Measurements from ENCODE around the gene PFN2.
"Not testable (repeated sequence)": the region's sequence is repeated elsewhere in the genome, so short reads cannot be mapped to it uniquely, and the experiment has no call there.

Gene PFN2

GRCh38 chr3:149942409-149942808 is 28.3 kb downstream of the PFN2 start:
- peaks cover 6% of the 10 kb centered on the region for H3K9me3 ChIP-seq (ENCODE audit: insufficient read depth, low read depth, low read length)
- H3K4me1 ChIP-seq (ENCODE audit: control insufficient read depth in 1 of 2, insufficient read depth in 2 of 2, low read length in 2 of 2), result no peaks in the 10 kb centered on the region
- no peaks in the 10 kb centered on the region for H3K79me1 ChIP-seq (ENCODE audit: low read length)
- H3K23ac ChIP-seq (ENCODE audit: low read length), result no peak overlapping the region
- H3K4ac ChIP-seq (ENCODE audit: low read depth, low read length), result no peak overlapping the region
- no peak overlapping the region for H4K8ac ChIP-seq (ENCODE audit: low read depth, low read length)
- peaks cover 4% of the 10 kb centered on the region in 2 experiments for H3K36me3 ChIP-seq (ENCODE audit: control insufficient read depth in 1 of 2, insufficient read depth in 2 of 2, low read length in 2 of 2)
- DNase-seq, result no peak
- no peak overlapping the region for H4K12ac ChIP-seq (ENCODE audit: low read depth, low read length)
- no peak overlapping the region for H4K91ac ChIP-seq (ENCODE audit: low read depth, low read length)
- no peaks in the 10 kb centered on the region for H3K79me2 ChIP-seq (ENCODE audit: control insufficient read depth, insufficient read depth, low read length, poor library complexity)
- H3K4me3 ChIP-seq (ENCODE audit: low read depth, low read length), result no peak overlapping the region
- no peak overlapping the region for H3K4me2 ChIP-seq (ENCODE audit: low read length)
- H3K14ac ChIP-seq (ENCODE audit: low read length), result no peak overlapping the region
- no peak overlapping the region for H2BK12ac ChIP-seq (ENCODE audit: low read length)
- H3K9ac ChIP-seq (ENCODE audit: low read length), result no peak overlapping the region
- H2BK120ac ChIP-seq (ENCODE audit: insufficient read depth, low read length, poor library complexity), result no peak overlapping the region
- H3K18ac ChIP-seq (ENCODE audit: low read length), result no peak overlapping the region
- H2AK5ac ChIP-seq (ENCODE audit: low read length), result no peak overlapping the region
- no peaks in the 10 kb centered on the region for H3K27me3 ChIP-seq (ENCODE audit: insufficient read depth, low read length)
- H2BK5ac ChIP-seq (ENCODE audit: low read depth, low read length, poor library complexity), result no peak overlapping the region
- H2AFZ ChIP-seq (ENCODE audit: insufficient read depth, low read length, poor library complexity), result no peak overlapping the region
- H3K27ac ChIP-seq (ENCODE audit: low read depth, low read length), result no peak overlapping the region

- no peak overlapping the region for H3K4ac ChIP-seq (ENCODE audit: low read depth, low read length)
- H3K4me2 ChIP-seq (ENCODE audit: low read length), result no peak overlapping the region
- no peak overlapping the region for H4K8ac ChIP-seq (ENCODE audit: low read depth, low read length)
- peaks cover 2 to 3% of the 10 kb centered on the region in 2 experiments for H3K36me3 ChIP-seq (ENCODE audit: control insufficient read depth in 1 of 2, insufficient read depth in 2 of 2, low read length in 2 of 2)
- no peak overlapping the region for H4K12ac ChIP-seq (ENCODE audit: low read depth, low read length)
- H4K91ac ChIP-seq (ENCODE audit: low read depth, low read length), result no peak overlapping the region
- H3K9ac ChIP-seq (ENCODE audit: low read length), result no peak overlapping the region
- no peak overlapping the region for H2AK5ac ChIP-seq (ENCODE audit: low read length)
- no peak for DNase-seq
- no CpG with 5 or more reads among the region's 1 CpG for WGBS (ENCODE audit: extremely low coverage, insufficient coverage, insufficient read length)
- H3K27ac ChIP-seq (ENCODE audit: low read depth, low read length), result no peak overlapping the region
- no peak overlapping the region for H2BK5ac ChIP-seq (ENCODE audit: low read depth, low read length, poor library complexity)
- H3K79me2 ChIP-seq (ENCODE audit: control insufficient read depth, insufficient read depth, low read length, poor library complexity), result no peaks in the 10 kb centered on the region
- H3K4me3 ChIP-seq (ENCODE audit: low read depth, low read length), result no peak overlapping the region
- H2BK120ac ChIP-seq (ENCODE audit: insufficient read depth, low read length, poor library complexity), result no peak overlapping the region
- H2AFZ ChIP-seq (ENCODE audit: insufficient read depth, low read length, poor library complexity), result no peak overlapping the region
- H3K14ac ChIP-seq (ENCODE audit: low read length), result no peak overlapping the region
- no peak overlapping the region for H3K18ac ChIP-seq (ENCODE audit: low read length)
- H2BK12ac ChIP-seq (ENCODE audit: low read length), result no peak overlapping the region
- no peaks in the 10 kb centered on the region for H3K27me3 ChIP-seq (ENCODE audit: insufficient read depth, low read length)
- H3K79me1 ChIP-seq (ENCODE audit: low read length), result no peaks in the 10 kb centered on the region
- H3K23ac ChIP-seq (ENCODE audit: low read length), result no peak overlapping the region
- no peaks in the 10 kb centered on the region for H3K4me1 ChIP-seq (ENCODE audit: control insufficient read depth in 1 of 2, insufficient read depth in 2 of 2, low read length in 2 of 2)
- H3K9me3 ChIP-seq (ENCODE audit: insufficient read depth, low read depth, low read length), result peaks cover 4% of the 10 kb centered on the region
Measured at GRCh38 chr3:149941946-149942345, 28.7 kb downstream of the PFN2 start.

- Histone ChIP-seq H2BK120ac (ENCODE audit: insufficient read depth, low read length, poor library complexity) (no peak overlapping the region), H4K91ac (ENCODE audit: low read depth, low read length) (no peak overlapping the region), H3K9ac (ENCODE audit: low read length) (no peak overlapping the region), H4K8ac (ENCODE audit: low read depth, low read length) (no peak overlapping the region), H3K27me3 (ENCODE audit: insufficient read depth, low read length) (no peaks in the 10 kb centered on the region), H2AK5ac (ENCODE audit: low read length) (no peak overlapping the region), H3K4ac (ENCODE audit: low read depth, low read length) (no peak overlapping the region), H2BK5ac (ENCODE audit: low read depth, low read length, poor library complexity) (no peak overlapping the region), H3K36me3 (ENCODE audit: control insufficient read depth in 1 of 2, insufficient read depth in 2 of 2, low read length in 2 of 2) (peaks cover 2 to 3% of the 10 kb centered on the region in 2 experiments), H2BK12ac (ENCODE audit: low read length) (no peak overlapping the region), H4K12ac (ENCODE audit: low read depth, low read length) (no peak overlapping the region), H3K79me2 (ENCODE audit: control insufficient read depth, insufficient read depth, low read length, poor library complexity) (no peaks in the 10 kb centered on the region), H3K27ac (ENCODE audit: low read depth, low read length) (no peak overlapping the region), H3K18ac (ENCODE audit: low read length) (no peak overlapping the region), H3K14ac (ENCODE audit: low read length) (no peak overlapping the region), H3K4me2 (ENCODE audit: low read length) (no peak overlapping the region), H3K4me3 (ENCODE audit: low read depth, low read length) (no peak overlapping the region), H3K23ac (ENCODE audit: low read length) (no peak overlapping the region), H3K4me1 (ENCODE audit: control insufficient read depth in 1 of 2, insufficient read depth in 2 of 2, low read length in 2 of 2) (no peaks in the 10 kb centered on the region), H3K9me3 (ENCODE audit: insufficient read depth, low read depth, low read length) (peaks cover 4% of the 10 kb centered on the region), H3K79me1 (ENCODE audit: low read length) (no peaks in the 10 kb centered on the region), H2AFZ (ENCODE audit: insufficient read depth, low read length, poor library complexity) (no peak overlapping the region)
- DNase-seq, result no peak
- no CpG with 5 or more reads among the region's 2 CpGs for WGBS (ENCODE audit: extremely low coverage, insufficient coverage, insufficient read length)
Measured at GRCh38 chr3:149941186-149941585, 29.5 kb downstream of the PFN2 start.

GRCh38 chr3:149938392-149939055 is 32.2 kb downstream of the PFN2 start:
- not testable (repeated sequence) for H3K79me1 ChIP-seq (ENCODE audit: low read length); H2BK120ac ChIP-seq (ENCODE audit: insufficient read depth, low read length, poor library complexity); H3K36me3 ChIP-seq (ENCODE audit: control insufficient read depth in 1 of 2, insufficient read depth in 2 of 2, low read length in 2 of 2); H2BK5ac ChIP-seq (ENCODE audit: low read depth, low read length, poor library complexity); H3K79me2 ChIP-seq (ENCODE audit: control insufficient read depth, insufficient read depth, low read length, poor library complexity); H3K27me3 ChIP-seq (ENCODE audit: insufficient read depth, low read length); H2BK12ac ChIP-seq (ENCODE audit: low read length); H2AK5ac ChIP-seq (ENCODE audit: low read length); DNase-seq; H3K14ac ChIP-seq (ENCODE audit: low read length); H3K9me3 ChIP-seq (ENCODE audit: insufficient read depth, low read depth, low read length); H4K12ac ChIP-seq (ENCODE audit: low read depth, low read length); H3K27ac ChIP-seq (ENCODE audit: low read depth, low read length); H3K18ac ChIP-seq (ENCODE audit: low read length); H3K23ac ChIP-seq (ENCODE audit: low read length); H3K4me1 ChIP-seq (ENCODE audit: control insufficient read depth in 1 of 2, insufficient read depth in 2 of 2, low read length in 2 of 2); H4K91ac ChIP-seq (ENCODE audit: low read depth, low read length); H3K9ac ChIP-seq (ENCODE audit: low read length); H3K4me2 ChIP-seq (ENCODE audit: low read length); H3K4ac ChIP-seq (ENCODE audit: low read depth, low read length); H4K8ac ChIP-seq (ENCODE audit: low read depth, low read length); H3K4me3 ChIP-seq (ENCODE audit: low read depth, low read length); H2AFZ ChIP-seq (ENCODE audit: insufficient read depth, low read length, poor library complexity)
- WGBS (ENCODE audit: extremely low coverage, insufficient coverage, insufficient read length), result no CpG with 5 or more reads among the region's 3 CpGs

All from trophoblast cell (in vitro differentiated cells and primary cell).